HCT116 (cell line): ENCODE measurements around the gene UBE2L5.

ENCODE experiments used
- EZH2 ChIP-seq: fragments of 200-600 bp; sonication (generic); IDR thresholded peaks from 2 replicates; pipeline ENCODE4 v1.6.1; 2017; ENCODE audit warnings: antibody characterized with exemption, mixed run types
- JUND ChIP-seq: IDR thresholded peaks from 2 replicates; pipeline ENCODE4 v1.6.1; 2012
- POLR2A ChIP-seq: IDR thresholded peaks from 2 replicates; pipeline ENCODE4 v1.7.0; 2011; ENCODE audit warnings: borderline replicate concordance; ENCODE audit not compliant: insufficient read depth, insufficient read length; ENCODE audit errors: extremely low read depth
- POLR2AphosphoS5 ChIP-seq: IDR thresholded peaks from 2 replicates; pipeline ENCODE4 v1.6.1; 2011; ENCODE audit warnings: mild to moderate bottlenecking, low read depth, low read length, moderate library complexity
- SRF ChIP-seq: IDR thresholded peaks from 2 replicates; pipeline ENCODE4 v1.6.1; 2012; ENCODE audit warnings: low read depth
- ZBTB33 ChIP-seq: IDR thresholded peaks from 2 replicates; pipeline ENCODE4 v1.6.1; 2011; ENCODE audit warnings: mild to moderate bottlenecking, low read length, moderate library complexity; ENCODE audit not compliant: insufficient replicate concordance; ENCODE audit errors: extremely low read depth
- ZFX ChIP-seq: fragments of 450-650 bp; IDR thresholded peaks from 2 replicates; pipeline ENCODE4 v1.6.1; 2017
- TF ChIP-seq, protein P1 (sequence below): IDR thresholded peaks from 2 replicates; pipeline ENCODE4 v1.6.1; 2012; ENCODE audit warnings: low read depth

GRCh38 chr13:30453727-30454126 lies 31.4 kb downstream of the UBE2L5 start:
- TF ChIP-seq, protein P1, sequence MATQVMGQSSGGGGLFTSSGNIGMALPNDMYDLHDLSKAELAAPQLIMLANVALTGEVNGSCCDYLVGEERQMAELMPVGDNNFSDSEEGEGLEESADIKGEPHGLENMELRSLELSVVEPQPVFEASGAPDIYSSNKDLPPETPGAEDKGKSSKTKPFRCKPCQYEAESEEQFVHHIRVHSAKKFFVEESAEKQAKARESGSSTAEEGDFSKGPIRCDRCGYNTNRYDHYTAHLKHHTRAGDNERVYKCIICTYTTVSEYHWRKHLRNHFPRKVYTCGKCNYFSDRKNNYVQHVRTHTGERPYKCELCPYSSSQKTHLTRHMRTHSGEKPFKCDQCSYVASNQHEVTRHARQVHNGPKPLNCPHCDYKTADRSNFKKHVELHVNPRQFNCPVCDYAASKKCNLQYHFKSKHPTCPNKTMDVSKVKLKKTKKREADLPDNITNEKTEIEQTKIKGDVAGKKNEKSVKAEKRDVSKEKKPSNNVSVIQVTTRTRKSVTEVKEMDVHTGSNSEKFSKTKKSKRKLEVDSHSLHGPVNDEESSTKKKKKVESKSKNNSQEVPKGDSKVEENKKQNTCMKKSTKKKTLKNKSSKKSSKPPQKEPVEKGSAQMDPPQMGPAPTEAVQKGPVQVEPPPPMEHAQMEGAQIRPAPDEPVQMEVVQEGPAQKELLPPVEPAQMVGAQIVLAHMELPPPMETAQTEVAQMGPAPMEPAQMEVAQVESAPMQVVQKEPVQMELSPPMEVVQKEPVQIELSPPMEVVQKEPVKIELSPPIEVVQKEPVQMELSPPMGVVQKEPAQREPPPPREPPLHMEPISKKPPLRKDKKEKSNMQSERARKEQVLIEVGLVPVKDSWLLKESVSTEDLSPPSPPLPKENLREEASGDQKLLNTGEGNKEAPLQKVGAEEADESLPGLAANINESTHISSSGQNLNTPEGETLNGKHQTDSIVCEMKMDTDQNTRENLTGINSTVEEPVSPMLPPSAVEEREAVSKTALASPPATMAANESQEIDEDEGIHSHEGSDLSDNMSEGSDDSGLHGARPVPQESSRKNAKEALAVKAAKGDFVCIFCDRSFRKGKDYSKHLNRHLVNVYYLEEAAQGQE = no peak
- TF ChIP-seq EZH2 = no peak
- TF ChIP-seq ZBTB33 = no peak
- no peak for TF ChIP-seq POLR2A
- no peak for TF ChIP-seq SRF
- TF ChIP-seq JUND = no peak
- no peak for TF ChIP-seq ZFX
- TF ChIP-seq POLR2AphosphoS5 = no peak
